Stimulated activated CD4-positive, alpha-beta T cell treated with anti-CD3 and anti-CD28 coated beads, TNF-alpha, amount 100 ng/mL, for 4 hours (primary cell): ENCODE data around the gene ALOX15.
"Not testable (repeated sequence)": the region's sequence is repeated elsewhere in the genome, so short reads cannot be mapped to it uniquely, and the experiment has no call there.

ENCODE experiments used
- DNase-seq, 3 experiments: peaks; one replicate each; pipeline ENCODE4 v3.0.0-alpha.2; 2020; ENCODE audit warnings: low read depth in 3 of 3

ALOX15 gene

DNA sequence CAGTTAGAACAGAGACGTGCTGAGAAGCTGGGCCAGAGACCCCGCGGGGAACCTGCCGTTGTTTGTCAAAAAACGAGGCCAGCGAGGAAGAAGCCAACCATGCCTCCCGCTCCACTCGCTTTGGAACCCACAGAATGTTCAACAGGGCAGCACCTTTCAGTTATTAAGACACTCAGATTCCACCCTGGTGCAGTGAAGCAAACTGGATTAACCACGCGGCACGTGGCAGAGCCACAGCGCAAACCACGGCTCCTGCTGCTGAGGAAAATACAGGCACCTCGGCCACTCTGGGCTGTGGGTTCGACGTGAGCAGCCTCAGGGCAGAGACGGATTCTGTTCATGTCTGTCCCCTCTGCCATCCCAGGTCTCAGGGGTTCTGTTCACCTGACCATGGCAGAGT lies 24.4 kb downstream of the ALOX15 start:
- no peak for DNase-seq

DNA sequence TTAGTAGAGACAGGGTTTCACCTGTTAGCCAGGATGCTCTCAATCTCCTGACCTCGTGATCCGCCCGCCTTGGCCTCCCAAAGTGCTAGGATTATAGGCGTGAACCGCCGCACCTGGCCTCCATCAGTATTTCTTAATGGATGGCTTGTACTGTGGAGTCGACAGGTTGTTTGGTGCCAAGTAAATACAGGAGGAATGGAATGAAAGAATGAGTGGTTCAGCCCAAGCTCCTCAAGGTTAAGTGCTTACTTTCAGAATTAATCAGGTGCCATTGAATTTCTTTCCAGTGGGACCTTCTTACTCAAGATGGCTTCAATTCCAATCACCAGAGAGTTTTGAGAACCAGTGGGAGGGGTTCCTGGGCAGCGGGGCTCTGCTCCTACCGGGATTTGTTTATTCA lies 25.0 kb downstream of the ALOX15 start:
- DNase-seq = no peak

- no peak for DNase-seq
These were observed 30.8 kb downstream of the ALOX15 start for GRCh38 chr17:4610656-4611055.

DNA sequence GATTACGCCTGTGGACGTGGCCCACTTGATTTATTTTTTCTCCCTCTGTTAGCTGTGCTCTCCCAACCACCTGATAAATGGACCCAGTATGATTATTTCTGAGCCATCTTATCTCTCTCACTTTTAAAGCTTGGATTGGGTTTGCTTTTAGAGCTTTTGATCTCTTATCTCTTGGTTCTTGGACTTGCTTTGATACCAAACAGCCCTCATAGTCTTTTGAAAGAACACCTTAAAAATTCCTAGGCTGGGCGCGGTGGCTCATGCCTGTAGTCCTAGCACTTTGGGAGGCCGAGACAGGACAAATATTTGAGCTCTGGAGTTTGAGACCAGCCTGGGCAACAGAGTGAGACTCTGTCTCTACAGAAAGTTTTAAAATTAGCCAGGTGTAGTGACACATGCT lies 31.3 kb downstream of the ALOX15 start:
- no peak for DNase-seq

DNA sequence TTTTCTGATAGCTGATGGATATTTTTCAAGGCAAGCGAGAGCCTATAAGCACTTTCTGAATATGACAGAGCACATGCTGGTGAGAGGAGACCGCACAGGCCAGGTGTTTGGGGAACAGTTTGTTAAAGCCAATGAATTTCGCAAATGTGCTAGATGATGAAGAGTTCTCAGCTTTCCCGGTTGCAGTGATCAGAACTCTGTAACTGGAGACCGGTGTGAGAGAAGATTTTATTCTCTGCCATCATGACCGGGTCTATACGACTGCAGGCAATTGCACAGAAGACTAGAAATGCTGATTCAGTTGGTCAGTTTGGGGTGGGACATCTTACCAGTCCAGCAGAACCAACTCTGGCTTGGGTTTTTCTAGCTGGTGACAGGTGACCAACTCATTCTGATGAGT lies 31.7 kb downstream of the ALOX15 start:
- DNase-seq = no peak

DNA sequence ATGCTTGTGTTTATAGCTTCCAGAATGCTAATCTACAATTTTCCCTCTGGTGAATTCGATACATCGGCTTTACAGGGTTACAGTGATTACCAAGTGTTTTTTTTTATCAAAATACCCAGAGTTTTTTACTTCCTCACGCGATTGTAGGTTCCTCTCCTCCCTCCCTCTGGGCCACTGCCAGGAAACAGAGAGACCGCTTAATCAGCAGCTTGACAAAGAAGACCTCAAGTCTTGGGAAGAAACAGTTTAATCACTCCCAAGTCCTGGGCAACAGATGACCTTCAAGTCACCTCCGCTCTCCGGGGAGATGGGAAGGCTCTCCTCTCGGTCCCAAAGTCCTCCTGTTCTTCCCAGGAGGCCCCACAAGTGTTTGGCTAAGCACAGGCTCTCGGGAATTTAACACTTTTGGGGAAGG lies 33.7 kb downstream of the ALOX15 start:
- DNase-seq = no peak

- DNase-seq = no peak
These were observed 34.2 kb downstream of the ALOX15 start for GRCh38 chr17:4607261-4607741.

DNA sequence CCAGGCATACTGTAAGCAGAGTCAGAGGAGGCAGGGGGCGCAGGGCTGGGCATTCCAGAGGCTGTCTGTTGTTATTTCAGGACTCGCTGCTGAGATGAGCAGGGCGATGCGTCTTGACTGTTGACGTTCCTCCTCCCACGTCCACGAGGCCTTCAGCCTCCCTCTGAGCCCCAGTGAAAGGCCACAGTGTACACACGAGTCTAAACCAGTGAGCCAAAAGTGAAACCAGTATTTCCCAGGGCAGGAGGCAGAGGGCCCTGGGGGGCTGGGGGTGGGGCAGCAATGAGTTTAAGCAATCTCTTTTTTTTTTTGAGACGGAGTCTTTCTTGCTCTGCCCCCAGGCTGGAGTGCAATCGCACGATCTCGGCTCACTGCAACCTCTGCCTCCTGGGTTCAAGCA lies 35.7 kb downstream of the ALOX15 start:
- DNase-seq = no peak

DNA sequence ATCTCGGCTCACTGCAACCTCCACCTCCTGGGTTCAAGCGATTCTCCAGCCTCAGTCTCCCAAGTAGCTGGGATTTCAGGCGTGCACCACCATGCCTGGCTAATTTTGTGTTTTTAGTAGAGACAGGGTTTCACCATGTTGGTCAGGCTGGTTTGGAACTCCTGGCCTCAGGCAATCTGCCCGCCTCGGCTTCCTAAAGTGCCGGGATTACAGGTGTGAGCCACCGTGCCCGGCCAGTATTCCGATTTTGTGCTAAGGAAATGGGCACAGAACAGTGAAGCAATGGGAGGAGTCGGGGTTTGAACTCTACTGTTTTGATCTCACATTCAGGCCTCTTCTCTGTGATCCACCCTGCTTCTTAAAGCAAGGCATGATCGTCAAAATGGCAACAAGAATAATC lies 36.7 kb downstream of the ALOX15 start:
- not testable (repeated sequence) for DNase-seq

DNA sequence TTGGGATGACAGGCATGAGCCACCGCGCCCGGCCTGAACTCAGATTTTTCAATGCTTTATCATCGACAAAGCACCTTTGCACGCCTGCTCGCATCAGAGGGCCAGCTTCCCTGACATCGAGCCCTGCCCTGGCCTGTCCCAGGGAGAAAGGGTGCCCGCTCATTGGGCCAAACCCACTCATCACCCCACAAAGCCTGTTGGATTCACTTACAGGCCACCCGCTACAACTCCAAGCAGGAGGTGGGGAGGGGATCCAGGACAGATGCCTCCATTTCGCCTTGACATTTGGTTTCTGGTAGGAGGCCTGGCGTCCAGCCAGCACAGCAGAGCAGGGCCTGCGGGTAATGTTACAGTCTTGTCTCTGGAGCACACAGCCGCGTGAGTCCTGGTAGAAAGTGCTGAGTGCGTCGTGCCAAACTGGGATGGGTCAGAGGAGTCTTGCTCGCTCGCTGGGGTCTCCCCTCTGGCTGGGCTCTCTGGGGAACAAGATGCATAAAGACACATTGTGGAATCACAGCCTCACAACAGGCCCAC lies 37.3 kb downstream of the ALOX15 start:
- no peak for DNase-seq

DNA sequence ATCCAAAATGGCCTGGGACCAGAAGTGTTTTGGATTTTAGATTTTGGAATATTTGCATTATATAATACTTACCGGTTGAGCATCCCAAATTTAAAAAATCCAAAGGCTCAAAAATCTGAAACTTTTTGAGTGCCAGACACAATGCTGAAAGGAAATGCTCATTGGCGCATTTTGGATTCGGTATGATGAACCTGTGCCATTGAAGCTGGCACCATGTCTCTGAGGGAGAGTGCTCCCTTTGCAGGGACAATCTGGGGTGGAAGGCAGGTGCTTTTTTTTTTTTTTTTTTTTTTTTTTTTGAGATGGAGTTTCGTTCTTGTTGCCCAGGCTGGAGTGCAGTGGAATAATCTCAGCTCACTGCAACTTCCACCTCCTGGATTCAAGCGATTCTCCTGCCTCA lies 39.4 kb downstream of the ALOX15 start:
- DNase-seq = no peak

GRCh38 chr17:4601326-4601725 lies 40.2 kb downstream of the ALOX15 start:
- DNase-seq = no peak

- no peak for DNase-seq
These were observed 40.9 kb downstream of the ALOX15 start for GRCh38 chr17:4600563-4600962.

- no peak for DNase-seq
These were observed 41.8 kb downstream of the ALOX15 start for GRCh38 chr17:4599505-4600281.

DNA sequence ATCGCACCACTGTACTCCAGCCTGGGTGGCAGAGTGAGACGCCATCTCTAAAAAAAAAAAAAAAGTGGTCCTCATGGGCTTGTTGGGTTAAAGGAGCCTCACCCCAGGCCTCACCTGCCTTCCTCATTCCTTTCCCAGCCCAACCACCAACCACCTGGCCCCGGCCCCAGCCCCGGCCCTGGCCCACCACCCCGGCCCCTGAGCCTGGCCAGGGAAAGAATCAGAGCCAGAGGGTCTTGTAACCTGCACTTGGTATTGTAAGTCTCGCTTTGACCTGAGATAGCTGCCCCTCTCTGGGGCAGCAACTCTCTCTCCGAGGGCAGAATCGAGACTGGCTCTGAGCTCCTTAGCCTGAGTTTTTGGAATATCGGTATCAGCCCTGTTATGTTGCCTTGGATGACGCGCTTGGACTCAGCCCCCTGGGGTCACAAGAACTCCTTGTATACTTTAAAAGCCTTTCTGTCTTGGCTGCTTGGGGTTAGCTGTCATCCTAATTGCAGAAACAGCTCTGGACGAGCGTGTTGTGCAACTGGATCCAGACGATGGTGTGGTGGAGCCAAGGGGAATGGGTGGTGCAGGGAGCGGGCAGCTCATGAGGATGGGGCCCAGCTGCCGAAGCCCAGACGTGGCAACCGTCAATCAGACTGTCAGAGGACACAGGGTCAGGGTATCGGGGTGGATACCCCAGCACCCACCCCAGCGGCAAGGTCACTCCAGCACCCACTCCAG lies 42.5 kb downstream of the ALOX15 start:
- DNase-seq = no peak

- DNase-seq = no peak
These were observed 43.5 kb downstream of the ALOX15 start for GRCh38 chr17:4597975-4598374.

DNA sequence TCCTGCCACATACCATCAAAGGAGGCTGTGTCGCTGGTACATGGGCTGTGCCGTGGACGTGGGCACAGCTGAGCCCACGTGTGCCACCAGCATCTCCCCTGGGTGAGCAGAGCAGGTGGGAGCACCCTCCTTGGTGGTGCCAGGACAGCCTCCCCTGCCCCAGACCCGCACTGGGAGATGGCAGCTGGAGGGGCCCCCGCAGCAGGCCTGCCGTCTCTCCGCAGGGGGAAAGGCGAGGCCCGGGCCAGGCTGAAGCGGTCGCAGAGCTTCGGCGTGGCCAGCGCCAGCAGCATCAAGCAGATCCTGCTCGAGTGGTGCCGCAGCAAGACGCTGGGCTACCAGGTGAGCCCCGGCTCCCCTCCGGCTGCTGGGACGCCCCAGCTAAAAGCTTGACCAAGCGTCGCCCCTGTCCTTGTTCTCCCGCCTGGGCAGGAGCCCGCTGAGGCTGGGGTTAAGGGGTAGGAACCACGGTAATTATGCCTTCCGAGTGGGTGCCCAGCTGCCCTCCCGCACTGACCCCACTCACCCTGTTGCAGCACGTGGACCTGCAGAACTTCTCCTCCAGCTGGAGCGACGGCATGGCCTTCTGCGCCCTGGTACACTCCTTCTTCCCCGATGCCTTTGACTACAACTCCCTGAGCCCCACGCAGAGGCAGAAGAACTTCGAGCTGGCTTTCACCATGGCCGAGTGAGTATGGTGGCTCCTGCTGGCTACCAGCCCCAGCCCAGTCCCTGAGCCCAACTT lies 44.7 kb downstream of the ALOX15 start:
- no peak for DNase-seq

DNA sequence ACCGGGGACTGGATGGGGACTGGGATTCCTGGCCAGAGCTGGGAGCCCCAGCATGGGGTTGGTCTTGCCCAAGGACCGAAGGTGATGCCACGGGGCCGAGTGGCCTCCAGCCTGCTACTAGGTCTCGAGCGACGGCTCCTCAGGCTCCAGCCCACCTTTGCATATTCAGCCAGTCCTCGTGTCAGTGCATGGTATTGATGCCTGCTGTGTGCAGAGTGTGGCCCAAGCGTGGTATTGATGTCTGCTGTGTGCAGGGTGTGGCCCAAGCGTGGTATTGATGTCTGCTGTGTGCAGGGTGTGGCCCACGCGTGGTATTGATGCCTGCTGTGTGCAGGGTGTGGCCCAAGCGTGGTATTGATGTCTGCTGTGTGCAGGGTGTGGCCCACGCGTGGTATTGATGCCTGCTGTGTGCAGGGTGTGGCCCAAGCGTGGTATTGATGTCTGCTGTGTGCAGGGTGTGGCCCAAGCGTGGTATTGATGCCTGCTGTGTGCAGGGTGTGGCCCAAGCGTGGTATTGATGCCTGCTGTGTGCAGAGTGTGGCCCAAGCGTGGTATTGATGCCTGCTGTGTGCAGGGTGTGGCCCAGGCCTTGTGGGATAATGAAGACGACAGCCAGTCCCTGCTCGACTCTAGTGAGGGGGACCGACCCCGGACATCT lies 45.7 kb downstream of the ALOX15 start:
- not testable (repeated sequence) for DNase-seq

GRCh38 chr17:4594931-4595684 lies 46.4 kb downstream of the ALOX15 start:
- peak in 1 of 3 experiments; percentile 14 for DNase-seq

- no peak for DNase-seq
These were observed 47.1 kb downstream of the ALOX15 start for GRCh38 chr17:4594406-4594805.

DNA sequence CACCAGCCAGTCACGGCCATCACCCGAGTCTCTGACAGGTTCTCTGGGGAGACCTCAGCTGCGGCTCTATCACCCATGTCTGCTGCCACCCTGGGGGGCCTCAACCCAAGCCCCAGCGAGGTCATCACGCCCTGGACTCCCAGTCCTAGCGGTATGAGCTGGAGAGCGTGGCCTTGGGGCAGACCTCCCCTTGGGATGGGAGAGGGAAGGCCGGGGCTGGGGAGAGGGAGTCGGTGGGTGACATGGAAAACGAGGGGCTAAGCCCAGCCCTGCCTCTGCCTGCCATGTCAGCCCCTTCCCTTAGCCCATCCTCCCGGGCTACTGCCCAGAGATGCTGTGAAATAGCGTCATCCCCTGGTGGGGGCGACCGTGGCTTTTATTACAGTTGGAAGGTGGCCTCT lies 48.5 kb downstream of the ALOX15 start:
- DNase-seq = no peak
